ENCODE measurements around the gene CACNG3. TPM values are rescaled to one million over a fixed set of nuclear protein-coding genes. Genes with fewer than 3 reads are reported as not detected.

The CACNG3 gene
- not detected in 2 replicates for total RNA-seq

DNA sequence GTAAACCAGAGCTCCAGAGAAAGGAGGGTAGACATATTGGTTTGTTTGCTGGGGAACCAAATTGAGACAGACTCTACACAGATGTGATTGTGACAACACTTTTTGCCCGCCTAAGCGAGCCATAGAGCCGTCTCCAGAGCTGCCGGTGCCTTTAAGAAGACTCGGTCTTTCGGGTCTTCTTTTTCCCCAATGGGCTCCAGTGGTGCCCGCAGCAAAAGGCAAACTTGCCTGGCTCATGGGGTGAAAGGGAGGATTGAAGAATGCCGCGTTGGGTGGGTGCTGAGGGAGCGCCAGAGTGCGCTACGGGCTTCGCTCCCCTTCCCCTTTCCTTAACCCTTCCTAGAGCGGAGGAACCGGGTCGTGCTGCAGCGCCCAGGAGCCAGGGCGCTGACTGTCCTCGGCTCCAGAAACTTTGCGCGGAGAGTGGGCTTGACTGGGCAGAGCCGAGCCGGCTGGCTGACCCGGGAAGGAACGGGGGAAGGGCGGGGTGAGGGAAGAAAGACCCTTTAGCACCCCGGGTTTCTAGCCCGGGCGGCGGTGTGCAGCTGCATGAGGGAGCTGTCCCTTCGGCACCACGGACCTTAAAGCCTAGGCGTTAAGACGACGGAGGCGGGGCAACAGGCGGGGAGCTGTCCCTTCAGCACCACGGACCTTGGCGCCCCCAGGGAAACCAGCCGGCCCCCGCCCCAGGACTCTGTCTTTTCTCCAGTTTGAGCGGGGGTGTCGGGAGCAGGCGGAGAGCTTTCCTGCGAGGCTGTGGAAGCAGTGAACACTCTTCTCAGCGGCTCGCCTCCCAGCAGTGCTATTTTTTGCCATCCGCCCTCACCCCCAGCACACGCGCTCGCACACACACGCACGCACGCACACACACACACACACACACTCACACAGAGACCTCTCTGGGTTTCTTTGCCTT lies at the start of gene CACNG3:
CACNG3 (plus strand) TSS at position 880 of the 916 bp plus-strand sequence. CDS start 420 bp downstream, outside the sequence.
- Histone ChIP-seq H3K36me3 (ENCODE audit: control insufficient read depth, insufficient read depth, low read length) (no peaks in the 10 kb centered on the region), H3K27me3 (ENCODE audit: control insufficient read depth, insufficient read depth, low read length) (no peaks in the 10 kb centered on the region), H3K4me3 (ENCODE audit: low read depth, low read length) (no peak within 1 kb of the TSS)
- no peak for TF ChIP-seq CTCF (IDR thresholded peaks at IDR 0.05; ENCODE audit: insufficient read depth, low read length, severe bottlenecking)
- no peak for DNase-seq (ENCODE audit: low read depth)
- FAIRE-seq = no peak

- FAIRE-seq (no peak), DNase-seq (ENCODE audit: low read depth) (no peak)
- Histone ChIP-seq H3K36me3 (ENCODE audit: control insufficient read depth, insufficient read depth, low read length) (no peaks in the 10 kb centered on the region), H3K27me3 (ENCODE audit: control insufficient read depth, insufficient read depth, low read length) (no peaks in the 10 kb centered on the region), H3K4me3 (ENCODE audit: low read depth, low read length) (no peak overlapping the region)
- TF ChIP-seq CTCF (IDR thresholded peaks at IDR 0.05; ENCODE audit: insufficient read depth, low read length, severe bottlenecking) = no peak
Observed at GRCh38 chr16:24206926-24207325, 49.2 kb upstream of the CACNG3 start.

- DNase-seq (ENCODE audit: low read depth) = no peak
- TF ChIP-seq CTCF (IDR thresholded peaks at IDR 0.05; ENCODE audit: insufficient read depth, low read length, severe bottlenecking) = no peak
- no peaks in the 10 kb centered on the region for H3K27me3 ChIP-seq (ENCODE audit: control insufficient read depth, insufficient read depth, low read length)
- H3K4me3 ChIP-seq (ENCODE audit: low read depth, low read length) = no peak overlapping the region
- H3K36me3 ChIP-seq (ENCODE audit: control insufficient read depth, insufficient read depth, low read length) = no peaks in the 10 kb centered on the region
- FAIRE-seq = no peak
Observed at GRCh38 chr16:24208710-24209109, 47.4 kb upstream of the CACNG3 start.

- no peak for TF ChIP-seq CTCF (IDR thresholded peaks at IDR 0.05; ENCODE audit: insufficient read depth, low read length, severe bottlenecking)
- no peaks in the 10 kb centered on the region for H3K36me3 ChIP-seq (ENCODE audit: control insufficient read depth, insufficient read depth, low read length)
- FAIRE-seq (no peak), DNase-seq (ENCODE audit: low read depth) (no peak)
- no peaks in the 10 kb centered on the region for H3K27me3 ChIP-seq (ENCODE audit: control insufficient read depth, insufficient read depth, low read length)
- no peak overlapping the region for H3K4me3 ChIP-seq (ENCODE audit: low read depth, low read length)
Observed at GRCh38 chr16:24214992-24215391, 41.1 kb upstream of the CACNG3 start.

DNA sequence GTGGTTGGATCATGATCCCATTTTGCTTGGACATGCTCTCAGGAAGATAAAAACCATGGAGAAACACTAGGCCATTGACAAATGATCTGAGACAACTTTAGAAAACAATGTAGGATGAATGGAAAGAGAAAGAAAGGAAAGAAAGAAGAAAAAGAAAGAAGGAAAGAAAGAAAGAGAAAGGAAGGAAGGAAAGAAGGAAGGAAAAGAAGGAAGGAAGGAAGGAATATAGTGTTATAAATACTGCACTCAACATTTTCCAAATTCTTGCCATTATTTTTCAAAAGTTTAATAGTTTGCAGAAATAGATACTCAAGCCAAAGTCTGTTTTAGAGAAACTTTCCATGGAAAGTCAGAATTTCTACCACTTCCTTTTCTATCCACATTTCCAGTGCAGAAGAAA lies 39.2 kb upstream of the CACNG3 start:
- FAIRE-seq (no peak), DNase-seq (ENCODE audit: low read depth) (no peak)
- no peaks in the 10 kb centered on the region for H3K36me3 ChIP-seq (ENCODE audit: control insufficient read depth, insufficient read depth, low read length)
- H3K4me3 ChIP-seq (ENCODE audit: low read depth, low read length) = no peak overlapping the region
- TF ChIP-seq CTCF (IDR thresholded peaks at IDR 0.05; ENCODE audit: insufficient read depth, low read length, severe bottlenecking) = no peak
- no peaks in the 10 kb centered on the region for H3K27me3 ChIP-seq (ENCODE audit: control insufficient read depth, insufficient read depth, low read length)
